Measurements from ENCODE around the gene CRISPLD2.

GRCh38 chr16:84830765-84831384 is 11.1 kb downstream of the CRISPLD2 start:
- TF ChIP-seq, protein P1, sequence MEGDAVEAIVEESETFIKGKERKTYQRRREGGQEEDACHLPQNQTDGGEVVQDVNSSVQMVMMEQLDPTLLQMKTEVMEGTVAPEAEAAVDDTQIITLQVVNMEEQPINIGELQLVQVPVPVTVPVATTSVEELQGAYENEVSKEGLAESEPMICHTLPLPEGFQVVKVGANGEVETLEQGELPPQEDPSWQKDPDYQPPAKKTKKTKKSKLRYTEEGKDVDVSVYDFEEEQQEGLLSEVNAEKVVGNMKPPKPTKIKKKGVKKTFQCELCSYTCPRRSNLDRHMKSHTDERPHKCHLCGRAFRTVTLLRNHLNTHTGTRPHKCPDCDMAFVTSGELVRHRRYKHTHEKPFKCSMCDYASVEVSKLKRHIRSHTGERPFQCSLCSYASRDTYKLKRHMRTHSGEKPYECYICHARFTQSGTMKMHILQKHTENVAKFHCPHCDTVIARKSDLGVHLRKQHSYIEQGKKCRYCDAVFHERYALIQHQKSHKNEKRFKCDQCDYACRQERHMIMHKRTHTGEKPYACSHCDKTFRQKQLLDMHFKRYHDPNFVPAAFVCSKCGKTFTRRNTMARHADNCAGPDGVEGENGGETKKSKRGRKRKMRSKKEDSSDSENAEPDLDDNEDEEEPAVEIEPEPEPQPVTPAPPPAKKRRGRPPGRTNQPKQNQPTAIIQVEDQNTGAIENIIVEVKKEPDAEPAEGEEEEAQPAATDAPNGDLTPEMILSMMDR (IDR thresholded peaks at IDR 0.05; ENCODE audit: poor library complexity, severe bottlenecking) = no peak
- TF ChIP-seq, protein P2, sequence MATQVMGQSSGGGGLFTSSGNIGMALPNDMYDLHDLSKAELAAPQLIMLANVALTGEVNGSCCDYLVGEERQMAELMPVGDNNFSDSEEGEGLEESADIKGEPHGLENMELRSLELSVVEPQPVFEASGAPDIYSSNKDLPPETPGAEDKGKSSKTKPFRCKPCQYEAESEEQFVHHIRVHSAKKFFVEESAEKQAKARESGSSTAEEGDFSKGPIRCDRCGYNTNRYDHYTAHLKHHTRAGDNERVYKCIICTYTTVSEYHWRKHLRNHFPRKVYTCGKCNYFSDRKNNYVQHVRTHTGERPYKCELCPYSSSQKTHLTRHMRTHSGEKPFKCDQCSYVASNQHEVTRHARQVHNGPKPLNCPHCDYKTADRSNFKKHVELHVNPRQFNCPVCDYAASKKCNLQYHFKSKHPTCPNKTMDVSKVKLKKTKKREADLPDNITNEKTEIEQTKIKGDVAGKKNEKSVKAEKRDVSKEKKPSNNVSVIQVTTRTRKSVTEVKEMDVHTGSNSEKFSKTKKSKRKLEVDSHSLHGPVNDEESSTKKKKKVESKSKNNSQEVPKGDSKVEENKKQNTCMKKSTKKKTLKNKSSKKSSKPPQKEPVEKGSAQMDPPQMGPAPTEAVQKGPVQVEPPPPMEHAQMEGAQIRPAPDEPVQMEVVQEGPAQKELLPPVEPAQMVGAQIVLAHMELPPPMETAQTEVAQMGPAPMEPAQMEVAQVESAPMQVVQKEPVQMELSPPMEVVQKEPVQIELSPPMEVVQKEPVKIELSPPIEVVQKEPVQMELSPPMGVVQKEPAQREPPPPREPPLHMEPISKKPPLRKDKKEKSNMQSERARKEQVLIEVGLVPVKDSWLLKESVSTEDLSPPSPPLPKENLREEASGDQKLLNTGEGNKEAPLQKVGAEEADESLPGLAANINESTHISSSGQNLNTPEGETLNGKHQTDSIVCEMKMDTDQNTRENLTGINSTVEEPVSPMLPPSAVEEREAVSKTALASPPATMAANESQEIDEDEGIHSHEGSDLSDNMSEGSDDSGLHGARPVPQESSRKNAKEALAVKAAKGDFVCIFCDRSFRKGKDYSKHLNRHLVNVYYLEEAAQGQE (IDR thresholded peaks at IDR 0.05; ENCODE audit: borderline replicate concordance) = no peak
- TF ChIP-seq EZH2 (IDR thresholded peaks at IDR 0.05; ENCODE audit: borderline replicate concordance, insufficient read depth, low read length, poor library complexity, severe bottlenecking) (no peak), TAF1 (IDR thresholded peaks at IDR 0.05; ENCODE audit: low read depth) (no peak), SMC3 (conservative IDR thresholded peaks at IDR 0.05; ENCODE audit: poor library complexity) (no peak), EP300 (conservative IDR thresholded peaks at IDR 0.05; ENCODE audit: poor library complexity, severe bottlenecking) (no peak)
